ENCODE data around the gene OR2F2.

OR2F2 gene

GRCh38 chr7:143979998-143980397, 45.0 kb downstream of the OR2F2 start:
- DNase-seq, result no peak

- no peak for DNase-seq
These were observed 45.9 kb downstream of the OR2F2 start for GRCh38 chr7:143980746-143981510.

GRCh38 chr7:143983960-143984359, 48.9 kb downstream of the OR2F2 start:
- DNase-seq, result no peak
